Smooth muscle cell (in vitro differentiated cells): Measurements from ENCODE around the gene SORL1-AS1.

Experiments
- DNase-seq: peaks from one replicate; lab custom pipeline; 2025; ENCODE audit not compliant: unreplicated experiment; lab: John Stamatoyannopoulos, UW
- H2AFZ ChIP-seq: fragments of 200-600 bp; sonication (generic); 2 replicates; pipeline ENCODE4 v1.6.0; 2016; ENCODE audit warnings: antibody characterized with exemption, low read depth, mild to moderate bottlenecking
- H3F3A ChIP-seq: fragments of 200-600 bp; sonication (generic); 2 replicates; pipeline ENCODE4 v1.6.0; 2017; ENCODE audit warnings: antibody characterized with exemption, low read depth
- H3K27ac ChIP-seq: fragments of 200-600 bp; sonication (generic); 2 replicates; pipeline ENCODE4 v1.5.1; 2016; ENCODE audit warnings: low read depth, mild to moderate bottlenecking
- H3K27me3 ChIP-seq: fragments of 200-600 bp; sonication (generic); 2 replicates; pipeline ENCODE4 v1.6.1; 2016; ENCODE audit warnings: low read depth, mild to moderate bottlenecking
- H3K36me3 ChIP-seq: fragments of 200-600 bp; sonication (generic); 2 replicates; pipeline ENCODE4 v1.5.1; 2016; ENCODE audit warnings: low read depth
- H3K4me1 ChIP-seq: fragments of 200-600 bp; sonication (generic); 2 replicates; pipeline ENCODE4 v1.5.1; 2016; ENCODE audit warnings: low read depth
- H3K4me2 ChIP-seq: fragments of 200-600 bp; sonication (generic); 2 replicates; pipeline ENCODE4 v1.6.0; 2016; ENCODE audit warnings: mild to moderate bottlenecking
- H3K4me3 ChIP-seq: fragments of 200-600 bp; sonication (generic); 2 replicates; pipeline ENCODE4 v1.5.1; 2016; ENCODE audit warnings: mild to moderate bottlenecking
- H3K79me2 ChIP-seq: fragments of 200-600 bp; sonication (generic); 2 replicates; pipeline ENCODE4 v1.6.0; 2016; ENCODE audit warnings: low read depth, mild to moderate bottlenecking
- H3K9ac ChIP-seq: fragments of 200-600 bp; sonication (generic); 2 replicates; pipeline ENCODE4 v1.6.0; 2016; ENCODE audit warnings: low read depth
- H3K9me3 ChIP-seq: fragments of 200-600 bp; sonication (generic); replicated peaks from 2 replicates; pipeline ENCODE4 v1.5.1; 2016; ENCODE audit warnings: low read depth
- H4K20me1 ChIP-seq: fragments of 200-600 bp; sonication (generic); 2 replicates; pipeline ENCODE4 v1.6.0; 2016; ENCODE audit warnings: low read depth
- CTCF ChIP-seq: fragments of 200-600 bp; sonication (generic); IDR thresholded peaks from 2 replicates; pipeline ENCODE4 v1.5.1; 2017; ENCODE audit warnings: borderline replicate concordance, mild to moderate bottlenecking, antibody characterized with exemption; ENCODE audit not compliant: insufficient read depth, poor library complexity, severe bottlenecking
- WGBS: methylation state at CpG from one replicate; pipeline ENCODE4 v1.1.7; 2016; ENCODE audit warnings: low lambda C conversion rate; 5-methylcytosine and 5-hydroxymethylcytosine counted together

Gene SORL1-AS1

GRCh38 chr11:121435132-121435531, 17.6 kb downstream of the SORL1-AS1 start:
- WGBS = 65% methylated on average over 4 of the region's 4 CpGs
- H3K27ac ChIP-seq = no peak overlapping the region

GRCh38 chr11:121431820-121432526, 20.8 kb downstream of the SORL1-AS1 start:
- Histone ChIP-seq H3F3A (no peaks in the 10 kb centered on the region), H2AFZ (no peak overlapping the region), H3K4me1 (peaks cover 3% of the 10 kb centered on the region), H3K9ac (no peak overlapping the region), H3K9me3 (no peaks in the 10 kb centered on the region), H3K27ac (no peak overlapping the region), H3K27me3 (peaks cover 18% of the 10 kb centered on the region), H3K79me2 (no peaks in the 10 kb centered on the region), H3K36me3 (no peaks in the 10 kb centered on the region), H3K4me3 (no peak overlapping the region), H3K4me2 (no peak overlapping the region), H4K20me1 (no peaks in the 10 kb centered on the region)
- TF ChIP-seq CTCF = no peak
- WGBS = 92% methylated on average over 4 of the region's 4 CpGs
- DNase-seq = no peak

More at GRCh38 chr11:121435132-121435531, 17.6 kb downstream of the SORL1-AS1 start:
- no peaks in the 10 kb centered on the region for H3K9me3 ChIP-seq
- H3K4me2 ChIP-seq = no peak overlapping the region
- H3F3A ChIP-seq = no peaks in the 10 kb centered on the region
- DNase-seq = no peak
- H3K4me1 ChIP-seq = no peaks in the 10 kb centered on the region
- no peak overlapping the region for H3K9ac ChIP-seq
- TF ChIP-seq CTCF = no peak
- peaks cover 7% of the 10 kb centered on the region for H3K27me3 ChIP-seq
- H4K20me1 ChIP-seq = no peaks in the 10 kb centered on the region
- no peaks in the 10 kb centered on the region for H3K79me2 ChIP-seq
- H3K4me3 ChIP-seq = no peak overlapping the region
- H3K36me3 ChIP-seq = no peaks in the 10 kb centered on the region
- no peak overlapping the region for H2AFZ ChIP-seq

GRCh38 chr11:121429556-121429955, 23.2 kb downstream of the SORL1-AS1 start:
- H4K20me1 ChIP-seq = no peaks in the 10 kb centered on the region
- H3K9ac ChIP-seq = no peak overlapping the region
- no peak for DNase-seq
- H3K4me2 ChIP-seq = no peak overlapping the region
- no peaks in the 10 kb centered on the region for H3K79me2 ChIP-seq
- no peaks in the 10 kb centered on the region for H3K36me3 ChIP-seq
- 60% methylated on average over 3 of the region's 3 CpGs for WGBS
- H3K27me3 ChIP-seq = peaks cover 11% of the 10 kb centered on the region
- H3K4me1 ChIP-seq = peaks cover 9% of the 10 kb centered on the region
- no peak overlapping the region for H3K27ac ChIP-seq
- no peak for TF ChIP-seq CTCF
- H2AFZ ChIP-seq = no peak overlapping the region
- no peak overlapping the region for H3K4me3 ChIP-seq
- H3F3A ChIP-seq = no peaks in the 10 kb centered on the region
- no peaks in the 10 kb centered on the region for H3K9me3 ChIP-seq

- no peak overlapping the region for H3K27ac ChIP-seq
- DNase-seq = no peak
- 14% methylated on average over 8 of the region's 8 CpGs for WGBS
Measured at GRCh38 chr11:121427400-121427744, 25.4 kb downstream of the SORL1-AS1 start.

More at GRCh38 chr11:121427400-121427744, 25.4 kb downstream of the SORL1-AS1 start:
- Histone ChIP-seq H3K4me1 (peaks cover 9% of the 10 kb centered on the region), H3K79me2 (no peaks in the 10 kb centered on the region), H3K9me3 (no peaks in the 10 kb centered on the region), H3K9ac (no peak overlapping the region), H3K36me3 (no peaks in the 10 kb centered on the region), H3K4me3 (peak overlapping the region; percentile 45), H4K20me1 (no peaks in the 10 kb centered on the region), H3F3A (no peaks in the 10 kb centered on the region), H3K27me3 (peaks cover 11% of the 10 kb centered on the region), H3K4me2 (peak overlapping the region; percentile 87), H2AFZ (peak overlapping the region; percentile 96)
- TF ChIP-seq CTCF = no peak
